GM12874 (cell line): ENCODE measurements around the gene INTU.

Experiments
- CTCF ChIP-seq: IDR thresholded peaks from 2 replicates; pipeline ENCODE4 v1.5.1; 2011; ENCODE audit warnings: low read depth, mild to moderate bottlenecking, control low read depth, low read length, moderate library complexity; ENCODE audit not compliant: insufficient read depth

Gene INTU

GRCh38 chr4:127759228-127759820 lies 126.6 kb downstream of the INTU start:
- no peak for TF ChIP-seq CTCF

GRCh38 chr4:127759893-127760292 lies 127.1 kb downstream of the INTU start:
- no peak for TF ChIP-seq CTCF

- no peak for TF ChIP-seq CTCF
Measured at GRCh38 chr4:127771535-127772275, 138.9 kb downstream of the INTU start.

GRCh38 chr4:127772769-127773671 lies 140.3 kb downstream of the INTU start:
- TF ChIP-seq CTCF: no peak

GRCh38 chr4:127775843-127776242 lies 143.1 kb downstream of the INTU start:
- TF ChIP-seq CTCF: no peak
